Measurements from ENCODE around the gene LAMC1. TPM values are rescaled to one million over a fixed set of nuclear protein-coding genes. Genes with fewer than 3 reads are reported as not detected.

The LAMC1 gene
- polyA plus RNA-seq, 1 experiment, result 360 TPM

- POLR2A ChIA-PET, result no interaction called here
Measured at GRCh38 chr1:183178545-183178944, 155.3 kb downstream of the LAMC1 start.

GRCh38 chr1:183179033-183179432 lies 155.8 kb downstream of the LAMC1 start:
- H3K4me3 ChIP-seq (ENCODE audit: low read depth, low read length), result no peak overlapping the region
- POLR2A ChIA-PET, result no interaction called here
- CTCF ChIA-PET, result no interaction called here
- TF ChIP-seq, protein P1, sequence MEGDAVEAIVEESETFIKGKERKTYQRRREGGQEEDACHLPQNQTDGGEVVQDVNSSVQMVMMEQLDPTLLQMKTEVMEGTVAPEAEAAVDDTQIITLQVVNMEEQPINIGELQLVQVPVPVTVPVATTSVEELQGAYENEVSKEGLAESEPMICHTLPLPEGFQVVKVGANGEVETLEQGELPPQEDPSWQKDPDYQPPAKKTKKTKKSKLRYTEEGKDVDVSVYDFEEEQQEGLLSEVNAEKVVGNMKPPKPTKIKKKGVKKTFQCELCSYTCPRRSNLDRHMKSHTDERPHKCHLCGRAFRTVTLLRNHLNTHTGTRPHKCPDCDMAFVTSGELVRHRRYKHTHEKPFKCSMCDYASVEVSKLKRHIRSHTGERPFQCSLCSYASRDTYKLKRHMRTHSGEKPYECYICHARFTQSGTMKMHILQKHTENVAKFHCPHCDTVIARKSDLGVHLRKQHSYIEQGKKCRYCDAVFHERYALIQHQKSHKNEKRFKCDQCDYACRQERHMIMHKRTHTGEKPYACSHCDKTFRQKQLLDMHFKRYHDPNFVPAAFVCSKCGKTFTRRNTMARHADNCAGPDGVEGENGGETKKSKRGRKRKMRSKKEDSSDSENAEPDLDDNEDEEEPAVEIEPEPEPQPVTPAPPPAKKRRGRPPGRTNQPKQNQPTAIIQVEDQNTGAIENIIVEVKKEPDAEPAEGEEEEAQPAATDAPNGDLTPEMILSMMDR (IDR thresholded peaks at IDR 0.05; ENCODE audit: insufficient read depth, low read depth, low read length), result no peak
- no peak for DNase-seq (ENCODE audit: low read depth)
- no peaks in the 10 kb centered on the region for H3K36me3 ChIP-seq (ENCODE audit: control insufficient read depth, insufficient read depth, low read length)
- no peaks in the 10 kb centered on the region for H3K27me3 ChIP-seq (ENCODE audit: control insufficient read depth, insufficient read depth, low read length)

More at GRCh38 chr1:183178545-183178944, 155.3 kb downstream of the LAMC1 start:
- CTCF ChIA-PET, result no interaction called here
- DNase-seq (ENCODE audit: low read depth), result no peak
- no peaks in the 10 kb centered on the region for H3K27me3 ChIP-seq (ENCODE audit: control insufficient read depth, insufficient read depth, low read length)
- H3K4me3 ChIP-seq (ENCODE audit: low read depth, low read length), result no peak overlapping the region
- H3K36me3 ChIP-seq (ENCODE audit: control insufficient read depth, insufficient read depth, low read length), result no peaks in the 10 kb centered on the region
- TF ChIP-seq, protein P1 (IDR thresholded peaks at IDR 0.05; ENCODE audit: insufficient read depth, low read depth, low read length), result no peak

DNA sequence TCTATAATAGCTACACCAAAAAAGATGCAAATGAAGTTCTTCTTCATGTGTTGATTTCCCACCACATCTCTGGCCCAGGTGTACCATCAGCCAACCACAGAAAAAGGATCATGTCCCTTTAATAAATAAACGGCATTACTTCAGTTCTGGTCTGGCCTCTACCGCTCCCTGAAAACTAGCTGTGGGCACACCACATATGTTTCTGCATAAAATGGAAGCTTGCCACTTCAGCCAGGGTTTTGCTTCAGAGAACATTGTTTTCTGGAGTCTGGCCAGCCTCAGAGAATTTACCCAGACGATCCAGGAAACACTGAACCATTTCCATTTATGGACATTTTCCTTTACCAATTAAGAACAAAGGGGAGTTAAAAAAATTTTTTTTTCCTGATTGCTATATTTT lies 157.0 kb downstream of the LAMC1 start:
- POLR2A ChIA-PET, result interaction anchor here (0.9 kb wide), 1 partner anchor 83 kb away, joined by 3 read pairs; no protein-coding TSS in a partner anchor
- TF ChIP-seq, protein P1 (IDR thresholded peaks at IDR 0.05; ENCODE audit: insufficient read depth, low read depth, low read length), result no peak
- CTCF ChIA-PET, result interaction anchor here (0.9 kb wide), 1 partner anchor 99 kb away, joined by 3 read pairs; no protein-coding TSS in a partner anchor
- DNase-seq (ENCODE audit: low read depth), result no peak
- Histone ChIP-seq H3K36me3 (ENCODE audit: control insufficient read depth, insufficient read depth, low read length) (no peaks in the 10 kb centered on the region), H3K27me3 (ENCODE audit: control insufficient read depth, insufficient read depth, low read length) (no peaks in the 10 kb centered on the region), H3K4me3 (ENCODE audit: low read depth, low read length) (no peak overlapping the region)

- DNase-seq (ENCODE audit: low read depth), result no peak
- CTCF ChIA-PET, result interaction anchor here (0.9 kb wide), 1 partner anchor 98 kb away, joined by 3 read pairs; no protein-coding TSS in a partner anchor
- Histone ChIP-seq H3K27me3 (ENCODE audit: control insufficient read depth, insufficient read depth, low read length) (no peaks in the 10 kb centered on the region), H3K36me3 (ENCODE audit: control insufficient read depth, insufficient read depth, low read length) (no peaks in the 10 kb centered on the region), H3K4me3 (ENCODE audit: low read depth, low read length) (no peak overlapping the region)
- TF ChIP-seq, protein P1 (IDR thresholded peaks at IDR 0.05; ENCODE audit: insufficient read depth, low read depth, low read length), result no peak
- POLR2A ChIA-PET, result interaction anchor here (0.9 kb wide), 1 partner anchor 83 kb away, joined by 3 read pairs; no protein-coding TSS in a partner anchor
Measured at GRCh38 chr1:183180634-183181056, 157.4 kb downstream of the LAMC1 start.

GRCh38 chr1:183185941-183186490 lies 162.8 kb downstream of the LAMC1 start, which contains the start of gene LAMC2:
Gene LAMC2 (plus strand): TSS chr1:183186264. CDS start chr1:183186353, 89 bp downstream.
- ChIA-PET POLR2A (no interaction called here), CTCF (interaction anchor here (1.6 kb wide), 1 partner anchor 49 kb away, joined by 4 read pairs; no protein-coding TSS in a partner anchor)
- no peak for DNase-seq (ENCODE audit: low read depth)
- Histone ChIP-seq H3K27me3 (ENCODE audit: control insufficient read depth, insufficient read depth, low read length) (no peaks in the 10 kb centered on the region), H3K36me3 (ENCODE audit: control insufficient read depth, insufficient read depth, low read length) (no peaks in the 10 kb centered on the region), H3K4me3 (ENCODE audit: low read depth, low read length) (no peak within 1 kb of the TSS)
- TF ChIP-seq, protein P1 (IDR thresholded peaks at IDR 0.05; ENCODE audit: insufficient read depth, low read depth, low read length), result no peak

Data from BJ (cell line).